HG03378 (cell line): ENCODE results near the gene FEN1.

Source experiments
- ATAC-seq: cut with Tn5 transposase; IDR thresholded peaks from one replicate; pipeline ENCODE4 v1.9.1; 2021; ENCODE audit warnings: mild to moderate bottlenecking, moderate library complexity; ENCODE audit not compliant: unreplicated experiment

The FEN1 gene

DNA sequence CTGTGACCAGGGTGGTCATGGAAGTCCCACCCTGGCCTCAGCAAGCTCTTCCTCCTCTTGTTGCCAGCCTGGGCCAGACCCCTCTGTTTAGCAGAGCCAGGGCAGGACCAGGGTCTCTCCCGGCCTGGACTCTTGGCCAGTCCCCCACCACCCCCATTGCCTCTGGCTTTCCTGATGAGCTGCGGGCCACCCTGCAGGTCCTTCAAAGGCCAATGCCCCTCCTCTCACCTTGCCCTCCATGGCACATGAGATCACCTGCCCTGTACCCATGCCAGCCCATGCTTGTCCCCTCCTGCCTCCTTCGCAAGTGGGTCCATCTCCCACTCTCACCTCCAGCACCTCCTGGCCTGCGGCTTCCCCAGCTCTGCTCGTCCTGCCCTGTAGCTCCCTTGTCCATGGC, 45.8 kb downstream of the FEN1 start:
- no peak for ATAC-seq

DNA sequence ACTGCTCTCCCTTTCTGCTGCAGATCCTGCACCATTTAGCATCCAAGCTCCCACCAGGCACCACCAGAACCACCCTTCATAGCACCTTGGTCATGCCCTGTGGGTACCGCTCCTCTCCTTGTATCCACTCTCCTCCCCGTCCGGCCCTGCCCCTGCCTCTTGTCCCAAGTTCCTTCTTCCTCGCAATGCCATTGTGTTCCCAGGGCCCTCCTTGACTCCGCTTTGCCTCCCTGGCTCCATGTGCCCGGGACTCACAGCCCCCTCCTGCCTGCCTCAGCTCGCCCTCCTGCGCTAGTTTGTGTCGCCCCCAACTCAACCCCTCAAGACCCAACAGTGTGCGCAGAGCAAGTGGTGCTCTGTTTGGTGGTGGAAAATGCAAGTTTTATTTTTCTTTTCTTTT, 46.2 kb downstream of the FEN1 start:
- no peak for ATAC-seq

DNA sequence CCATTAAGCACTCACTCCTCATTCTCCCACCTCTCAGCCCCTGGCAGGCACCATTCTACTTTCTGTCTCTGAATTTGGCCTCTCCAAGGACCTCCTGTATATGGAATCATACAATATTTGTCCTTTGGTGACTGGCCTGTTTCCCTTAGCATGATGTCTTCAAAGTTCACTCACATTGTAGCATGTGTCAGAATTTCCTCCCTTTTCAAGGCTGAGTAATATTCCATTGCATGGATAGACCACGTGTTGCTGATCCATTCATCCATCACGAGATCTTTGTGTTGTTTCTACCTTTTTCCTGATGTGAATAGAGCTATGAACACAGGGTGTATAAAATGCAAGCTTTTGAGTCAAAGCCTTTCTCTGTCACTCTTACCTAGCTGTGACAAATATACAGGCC, 47.0 kb downstream of the FEN1 start:
- ATAC-seq: no peak

DNA sequence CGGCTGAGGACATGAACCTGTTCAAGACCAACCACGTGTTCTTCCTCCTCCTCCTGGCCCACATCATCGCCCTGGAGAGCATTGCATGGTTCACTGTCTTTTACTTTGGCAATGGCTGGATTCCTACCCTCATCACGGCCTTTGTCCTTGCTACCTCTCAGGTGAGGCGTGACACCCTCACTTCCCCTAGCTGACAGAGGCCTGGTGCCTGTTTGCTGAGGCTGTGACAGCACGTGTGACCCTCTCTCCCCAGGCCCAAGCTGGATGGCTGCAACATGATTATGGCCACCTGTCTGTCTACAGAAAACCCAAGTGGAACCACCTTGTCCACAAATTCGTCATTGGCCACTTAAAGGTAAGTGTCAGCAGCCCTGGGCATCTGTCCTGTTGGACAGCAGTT, 47.7 kb downstream of the FEN1 start:
- ATAC-seq: no peak

DNA sequence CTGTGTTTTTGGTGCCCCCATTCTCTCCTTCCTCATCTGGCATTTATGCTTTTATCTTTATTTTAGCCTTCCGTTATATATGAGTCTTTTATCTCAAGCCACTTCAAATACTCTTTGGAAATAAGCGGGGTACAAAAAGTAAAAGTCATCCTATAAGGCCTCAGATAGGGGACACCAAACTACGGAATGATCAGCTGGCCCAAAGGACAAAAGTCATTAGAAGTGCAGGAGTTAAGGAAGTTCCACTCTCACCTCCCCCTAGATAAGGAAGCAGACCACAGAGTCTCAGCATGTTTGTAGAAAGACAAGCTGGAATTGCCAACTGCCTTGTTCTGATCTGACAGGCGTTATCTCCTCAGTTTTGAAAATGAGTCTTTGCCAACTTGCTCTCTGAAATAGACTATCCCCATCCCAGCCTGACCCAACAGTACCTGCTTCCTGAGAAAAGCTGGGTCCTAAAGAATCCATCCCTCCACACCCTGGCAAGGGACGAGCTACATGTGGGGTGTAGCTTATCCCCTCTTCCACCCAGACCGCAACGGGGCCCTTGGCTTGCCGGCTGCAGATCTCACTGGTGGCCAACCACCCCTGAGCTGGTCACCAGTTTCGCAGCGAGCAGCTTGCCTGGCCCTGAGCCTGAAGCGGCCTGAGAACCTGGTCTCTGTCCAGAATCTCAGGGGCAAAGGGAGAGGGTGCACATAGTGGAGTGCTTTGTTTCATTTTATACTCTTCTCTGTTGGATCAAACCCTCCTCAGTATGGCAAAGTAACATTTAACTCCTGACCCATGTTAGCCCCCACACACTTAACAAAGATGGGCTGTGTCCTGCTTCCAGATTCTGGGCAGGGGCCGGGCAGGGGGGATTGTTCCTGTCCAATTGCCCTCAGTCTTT, 49.2 kb downstream of the FEN1 start:
- ATAC-seq: no peak

DNA sequence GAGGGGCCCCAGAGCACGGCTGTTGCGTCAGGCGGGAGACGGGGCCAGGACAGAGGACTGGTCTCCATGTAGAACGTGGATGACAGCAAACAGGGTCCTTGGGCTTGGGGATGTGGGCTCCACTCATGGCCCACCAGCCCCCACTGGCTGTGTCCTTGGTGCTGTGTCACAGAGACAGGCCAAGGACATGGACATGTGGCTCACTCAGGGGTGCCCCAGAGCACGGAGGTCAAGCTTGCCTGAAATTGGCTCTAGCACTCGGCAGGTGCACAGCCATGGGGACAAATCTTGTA, 49.8 kb downstream of the FEN1 start:
- ATAC-seq: no peak

DNA sequence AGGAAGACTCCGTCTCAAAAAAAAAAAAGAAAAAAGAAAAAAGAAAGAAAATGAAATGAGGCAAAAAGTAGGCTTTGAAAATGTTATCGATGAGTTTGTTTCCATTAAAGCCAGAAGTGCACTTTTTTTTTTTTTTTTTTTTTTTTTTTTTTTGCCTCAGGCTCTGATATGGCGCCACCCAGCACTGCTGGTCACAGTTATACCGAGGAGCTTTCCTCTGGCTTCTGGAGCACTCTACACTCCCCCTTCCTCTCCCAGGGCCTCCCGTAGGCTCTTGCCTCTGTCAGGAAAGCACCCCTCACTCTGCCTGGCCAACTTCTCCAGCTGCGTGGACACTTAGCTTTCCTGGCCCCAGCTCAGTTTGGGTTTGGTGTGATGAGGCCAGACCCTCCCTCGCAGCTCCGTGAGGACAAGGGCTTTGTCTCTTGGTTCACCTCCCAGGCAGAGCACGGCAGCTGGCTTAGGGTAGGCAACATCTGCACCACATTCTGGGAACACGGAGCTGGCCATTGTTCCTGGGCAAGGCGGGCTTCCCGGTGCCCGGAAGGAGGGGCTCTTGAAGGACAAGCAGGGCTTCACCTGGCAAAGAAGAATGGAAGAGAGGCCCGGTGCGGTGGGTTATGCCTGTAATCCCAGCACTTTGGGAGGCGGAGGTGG, 52.3 kb downstream of the FEN1 start:
- ATAC-seq: no peak

DNA sequence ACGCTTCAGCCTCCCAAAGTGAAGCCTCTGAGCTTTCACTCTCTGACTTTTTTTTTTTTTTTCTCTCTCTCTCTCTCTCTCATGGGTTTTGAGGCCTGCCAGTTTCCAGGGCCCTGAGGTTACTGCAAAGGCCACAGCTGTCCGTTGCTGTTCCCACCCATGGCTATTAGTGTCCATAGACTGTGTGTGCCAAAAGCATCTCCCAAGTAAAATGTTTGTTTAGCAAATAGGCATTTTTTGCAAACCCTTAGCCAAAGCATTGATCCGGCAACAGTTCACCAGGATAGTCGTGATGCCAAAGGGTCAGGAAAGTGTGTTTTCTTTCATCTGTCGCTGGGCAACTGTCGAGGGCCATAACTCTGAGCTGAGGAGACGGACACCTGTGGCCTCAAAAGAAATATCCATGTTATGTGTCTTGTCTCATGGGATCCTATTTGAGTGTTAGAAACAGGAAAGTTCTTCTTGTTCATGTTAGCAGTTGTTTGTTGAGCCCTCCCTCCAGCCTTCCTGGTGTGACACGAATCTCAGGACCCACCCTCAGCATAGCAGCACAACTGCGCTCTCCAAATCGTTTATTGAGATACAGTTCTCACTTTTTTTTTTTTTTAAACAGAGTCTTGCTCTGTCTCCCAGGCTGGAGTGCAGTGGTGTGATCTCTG, 53.8 kb downstream of the FEN1 start:
- ATAC-seq: no peak
